ENCODE measurements around the gene NSG2.

GRCh38 chr5:174086751-174087150, 41.2 kb downstream of the NSG2 start:
- TF ChIP-seq CTCF (IDR thresholded peaks at IDR 0.05; ENCODE audit: low read length) = no peak
- no peak for TF ChIP-seq EZH2 (optimal IDR thresholded peaks at IDR 0.05; ENCODE audit: low read depth, low read length)
- no peak for TF ChIP-seq EZH2phosphoT487 (IDR thresholded peaks at IDR 0.05; ENCODE audit: low read length)

Data from MM.1S (cell line).